PC-3 (cell line): ENCODE measurements around the gene SSMEM1. TPM values are rescaled to one million over a fixed set of nuclear protein-coding genes. Genes with fewer than 3 reads are reported as not detected.

ENCODE experiments used
- ATAC-seq: fragments of 200-7000 bp; cut with Tn5 transposase; 2 replicates; pipeline ENCODE4 v1.9.1; 2020; ENCODE audit warnings: mild to moderate bottlenecking, moderate library complexity
- BruUV-seq: library from RNA; stranded (reverse); fragments of 400-500 nt; replicated peaks from 2 replicates; lab custom pipeline; 2021; lab: Mats Ljungman, UMichigan
- CTCF ChIA-PET: fragments of 300-600 bp; sonication (Branson Sonifier 250); formaldehyde crosslinking; loops from one replicate; lab custom pipeline; 2022; ENCODE audit warnings: antibody characterized with exemption; lab: Charles Lee
- POLR2A ChIA-PET: fragments of 300-600 bp; sonication (Branson Sonifier 250); formaldehyde crosslinking; loops from one replicate; lab custom pipeline; 2022; ENCODE audit warnings: antibody characterized with exemption; ENCODE audit not compliant: unreplicated experiment; lab: Charles Lee
- DNase-seq: peaks from one replicate; pipeline ENCODE4 v3.0.0-alpha.2; 2015
- H2AFZ ChIP-seq: fragments of 300-600 bp; sonication (generic); 2 replicates; pipeline ENCODE4 v1.6.0; 2016; ENCODE audit warnings: antibody characterized with exemption, low read length
- H3F3A ChIP-seq: fragments of 300-600 bp; sonication (generic); one replicate; pipeline ENCODE4 v1.6.0; 2017; ENCODE audit warnings: antibody characterized with exemption, low read length, control low read depth, mild to moderate bottlenecking; ENCODE audit not compliant: unreplicated experiment
- H3K27ac ChIP-seq: fragments of 300-600 bp; sonication (generic); 2 replicates; pipeline ENCODE4 v1.5.1; 2016; ENCODE audit warnings: mild to moderate bottlenecking, low read length
- H3K27me3 ChIP-seq: fragments of 300-600 bp; sonication (generic); 2 replicates; pipeline ENCODE4 v1.6.1; 2016; ENCODE audit warnings: low read length, mixed read lengths
- H3K36me3 ChIP-seq: fragments of 300-600 bp; sonication (generic); 2 replicates; pipeline ENCODE4 v1.6.1; 2016; ENCODE audit warnings: low read depth, mixed run types, low read length, mixed read lengths
- H3K4me1 ChIP-seq: fragments of 300-600 bp; sonication (generic); 2 replicates; pipeline ENCODE4 v1.5.1; 2016; ENCODE audit warnings: low read length; ENCODE audit not compliant: insufficient read depth
- H3K4me2 ChIP-seq: fragments of 300-600 bp; sonication (generic); 2 replicates; pipeline ENCODE4 v1.6.0; 2016; ENCODE audit warnings: low read length
- H3K4me3 ChIP-seq: fragments of 300-600 bp; sonication (generic); 2 replicates; pipeline ENCODE4 v1.5.1; 2016; ENCODE audit warnings: mild to moderate bottlenecking, low read length, mixed read lengths
- H3K79me2 ChIP-seq: fragments of 300-600 bp; sonication (generic); 2 replicates; pipeline ENCODE4 v1.6.1; 2017; ENCODE audit warnings: low read length, mixed read lengths
- H3K9ac ChIP-seq: fragments of 300-600 bp; sonication (generic); 2 replicates; pipeline ENCODE4 v1.6.0; 2016; ENCODE audit warnings: mild to moderate bottlenecking, low read length
- H3K9me2 ChIP-seq: fragments of 300-600 bp; sonication (generic); replicated peaks from 2 replicates; pipeline ENCODE4 v1.6.1; 2016; ENCODE audit warnings: mixed run types, low read length, mixed read lengths
- H3K9me3 ChIP-seq: fragments of 300-600 bp; sonication (generic); 2 replicates; pipeline ENCODE4 v1.6.1; 2016; ENCODE audit warnings: low read length, mixed read lengths
- H4K20me1 ChIP-seq: fragments of 300-600 bp; sonication (generic); 2 replicates; pipeline ENCODE4 v1.6.1; 2016; ENCODE audit warnings: low read length, mixed read lengths
- EZH2 ChIP-seq: fragments of 300-600 bp; sonication (generic); IDR thresholded peaks from one replicate; pipeline ENCODE4 v1.6.1; 2017; ENCODE audit warnings: antibody characterized with exemption, mild to moderate bottlenecking, low read length; ENCODE audit not compliant: unreplicated experiment
- EZH2phosphoT487 ChIP-seq: fragments of 300-600 bp; sonication (generic); IDR thresholded peaks from 2 replicates; pipeline ENCODE4 v1.6.1; 2018; ENCODE audit warnings: mild to moderate bottlenecking, antibody characterized with exemption, low read length, borderline replicate concordance
- intact Hi-C: fragments of 100-400 bp; cut with micrococcal nuclease; formaldehyde crosslinking; loops from 2 replicates; pipeline ENCODE4 v1.9.0; 2023
- total RNA-seq: library from RNA; depleted of rRNA; stranded (reverse); fragments of >200 nt; gene quantifications from 2 replicates; pipeline ENCODE4 v1.2.3, GENCODE V29; 2014
- TF ChIP-seq, protein P1 (sequence below): fragments of 300-600 bp; sonication (generic); conservative IDR thresholded peaks from 2 replicates; pipeline ENCODE4 v1.5.1; 2017; ENCODE audit warnings: antibody characterized with exemption, low read depth, mild to moderate bottlenecking, low read length

The SSMEM1 gene
- total RNA-seq, 1 experiment from 2014 or later = not detected

DNA sequence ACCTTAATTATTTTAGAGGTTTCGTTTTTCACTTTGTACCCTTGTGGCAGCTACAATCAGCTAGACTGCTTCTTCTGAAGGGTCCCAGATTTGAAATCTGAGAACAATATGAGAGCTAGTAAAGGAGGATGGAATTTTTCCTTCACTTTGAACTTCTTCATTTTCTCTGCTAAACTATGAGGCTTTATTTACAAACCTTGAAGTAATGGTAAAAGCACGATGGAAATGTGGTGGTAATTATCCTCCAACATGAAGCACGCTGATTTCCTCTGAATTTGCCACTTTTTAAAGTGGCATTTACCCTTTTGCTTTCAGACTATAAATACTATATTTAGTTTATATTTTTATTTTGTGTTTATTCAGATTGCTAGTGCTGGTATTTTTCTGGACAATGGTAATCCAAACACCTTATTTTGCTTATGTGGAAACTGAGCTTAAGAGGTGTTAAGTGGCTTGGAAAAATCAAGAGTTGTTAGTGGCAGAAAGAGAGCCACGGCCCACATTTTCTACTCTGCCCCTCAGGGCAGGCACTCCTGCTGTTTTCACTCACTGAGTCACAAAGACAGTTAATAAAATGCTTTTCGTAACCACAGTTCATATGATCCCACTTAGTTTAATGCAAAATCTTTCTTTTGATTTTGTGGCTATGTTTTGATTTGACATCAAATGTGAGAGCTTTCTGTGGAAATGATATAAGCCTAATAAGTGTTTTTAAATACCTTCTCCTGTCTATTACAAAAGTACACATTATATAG, 2.7 kb downstream of the SSMEM1 start:
- no peaks in the 10 kb centered on the region for H3K27me3 ChIP-seq
- H3K9me3 ChIP-seq = no peaks in the 10 kb centered on the region
- ChIA-PET CTCF (interaction anchor here (0.7 kb wide), 1 partner anchor 349 kb away, joined by 3 read pairs; no protein-coding TSS in a partner anchor), POLR2A (no interaction called here)
- peak overlapping the region; percentile 49 for H3K4me2 ChIP-seq
- H2AFZ ChIP-seq = peak overlapping the region; percentile 64; the same call in 1 of the 2 replicates
- no peaks in the 10 kb centered on the region for H3F3A ChIP-seq
- ATAC-seq (peak; percentile 45; the same call in 1 of the 2 replicates), DNase-seq (peak; percentile 40)
- H3K27ac ChIP-seq = no peak overlapping the region
- H4K20me1 ChIP-seq = no peaks in the 10 kb centered on the region
- no peaks in the 10 kb centered on the region for H3K79me2 ChIP-seq
- H3K4me1 ChIP-seq = peaks cover 10% of the 10 kb centered on the region
- no peak for TF ChIP-seq EZH2
- TF ChIP-seq, protein P1, sequence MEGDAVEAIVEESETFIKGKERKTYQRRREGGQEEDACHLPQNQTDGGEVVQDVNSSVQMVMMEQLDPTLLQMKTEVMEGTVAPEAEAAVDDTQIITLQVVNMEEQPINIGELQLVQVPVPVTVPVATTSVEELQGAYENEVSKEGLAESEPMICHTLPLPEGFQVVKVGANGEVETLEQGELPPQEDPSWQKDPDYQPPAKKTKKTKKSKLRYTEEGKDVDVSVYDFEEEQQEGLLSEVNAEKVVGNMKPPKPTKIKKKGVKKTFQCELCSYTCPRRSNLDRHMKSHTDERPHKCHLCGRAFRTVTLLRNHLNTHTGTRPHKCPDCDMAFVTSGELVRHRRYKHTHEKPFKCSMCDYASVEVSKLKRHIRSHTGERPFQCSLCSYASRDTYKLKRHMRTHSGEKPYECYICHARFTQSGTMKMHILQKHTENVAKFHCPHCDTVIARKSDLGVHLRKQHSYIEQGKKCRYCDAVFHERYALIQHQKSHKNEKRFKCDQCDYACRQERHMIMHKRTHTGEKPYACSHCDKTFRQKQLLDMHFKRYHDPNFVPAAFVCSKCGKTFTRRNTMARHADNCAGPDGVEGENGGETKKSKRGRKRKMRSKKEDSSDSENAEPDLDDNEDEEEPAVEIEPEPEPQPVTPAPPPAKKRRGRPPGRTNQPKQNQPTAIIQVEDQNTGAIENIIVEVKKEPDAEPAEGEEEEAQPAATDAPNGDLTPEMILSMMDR = no peak
- TF ChIP-seq EZH2phosphoT487 = no peak
- intact Hi-C loops = no loop called here
- H3K9me2 ChIP-seq = no peaks in the 10 kb centered on the region
- H3K9ac ChIP-seq = no peak overlapping the region
- H3K4me3 ChIP-seq = no peak overlapping the region
- BruUV-seq = no TSS peak
- H3K36me3 ChIP-seq = no peaks in the 10 kb centered on the region

- BruUV-seq = no TSS peak
- CTCF ChIA-PET = no interaction called here
These were observed 6.2 kb downstream of the SSMEM1 start for GRCh38 chr7:130213828-130214227.

More at GRCh38 chr7:130213828-130214227, 6.2 kb downstream of the SSMEM1 start:
- DNase-seq (no peak), ATAC-seq (no peak)
- Histone ChIP-seq H3K27me3 (no peaks in the 10 kb centered on the region), H4K20me1 (no peaks in the 10 kb centered on the region), H2AFZ (no peak overlapping the region), H3K9me2 (no peaks in the 10 kb centered on the region), H3K4me2 (no peak overlapping the region), H3K9ac (no peak overlapping the region), H3F3A (no peaks in the 10 kb centered on the region), H3K27ac (no peak overlapping the region), H3K9me3 (no peaks in the 10 kb centered on the region), H3K4me3 (no peak overlapping the region), H3K36me3 (no peaks in the 10 kb centered on the region), H3K79me2 (no peaks in the 10 kb centered on the region), H3K4me1 (peaks cover 10% of the 10 kb centered on the region)
- POLR2A ChIA-PET = no interaction called here
- intact Hi-C loops = no loop called here
- TF ChIP-seq EZH2phosphoT487 (no peak), EZH2 (no peak)
- TF ChIP-seq, protein P1 = no peak
